ENCODE data around the gene STAT5A. TPM values are rescaled to one million over a fixed set of nuclear protein-coding genes. Genes with fewer than 3 reads are reported as not detected.

Gene STAT5A
- total and polyA plus RNA-seq, 9 of the 15 experiments (the other 6 are each of a cell fraction or from before 2014, with no cell fraction given), result 79.9 to 415 (median 196) TPM

DNA sequence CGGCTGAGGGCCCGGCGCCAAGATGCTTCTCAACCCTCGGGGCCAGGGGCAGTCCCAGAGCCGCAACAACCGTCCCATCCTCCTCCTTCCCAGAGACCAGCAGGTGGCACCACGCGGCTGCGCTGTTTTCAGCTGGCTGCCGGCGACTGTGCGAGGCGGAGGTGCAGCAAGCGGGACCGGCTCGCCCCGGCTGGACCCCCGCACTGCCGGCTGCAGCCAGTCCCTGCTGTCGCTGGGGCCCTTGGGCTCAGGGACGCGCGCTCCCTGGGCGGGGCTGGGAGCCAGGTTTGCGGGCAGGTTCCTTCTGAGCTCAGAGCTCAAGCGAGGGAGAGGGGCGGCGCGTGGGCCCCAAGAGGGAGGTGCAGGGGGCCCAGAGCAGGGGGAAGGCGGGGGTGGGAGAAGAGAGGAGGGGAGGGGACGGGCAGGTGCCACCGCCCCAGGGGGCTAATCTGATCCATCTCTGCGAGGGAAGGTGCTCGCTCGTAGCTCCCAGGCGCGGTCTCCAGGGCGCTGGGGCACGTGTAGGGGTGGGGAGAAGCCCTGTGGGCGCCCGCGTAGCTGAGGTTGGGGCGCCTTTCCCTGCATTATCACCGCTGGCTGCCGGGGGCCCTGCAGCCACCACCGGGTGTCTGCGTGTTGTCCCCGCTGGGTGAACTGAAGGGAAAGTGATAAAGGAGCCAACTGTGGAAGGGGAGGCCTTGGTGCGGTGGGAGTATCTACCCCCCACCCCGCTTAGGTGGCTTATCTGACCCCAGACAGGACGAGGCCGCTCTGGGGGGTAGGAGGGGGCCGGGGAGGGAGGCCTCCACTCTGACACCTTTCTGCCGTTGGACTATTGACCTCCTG is 24.2 kb downstream of the STAT5A start (continued):
- TF ChIP-seq, protein P1, sequence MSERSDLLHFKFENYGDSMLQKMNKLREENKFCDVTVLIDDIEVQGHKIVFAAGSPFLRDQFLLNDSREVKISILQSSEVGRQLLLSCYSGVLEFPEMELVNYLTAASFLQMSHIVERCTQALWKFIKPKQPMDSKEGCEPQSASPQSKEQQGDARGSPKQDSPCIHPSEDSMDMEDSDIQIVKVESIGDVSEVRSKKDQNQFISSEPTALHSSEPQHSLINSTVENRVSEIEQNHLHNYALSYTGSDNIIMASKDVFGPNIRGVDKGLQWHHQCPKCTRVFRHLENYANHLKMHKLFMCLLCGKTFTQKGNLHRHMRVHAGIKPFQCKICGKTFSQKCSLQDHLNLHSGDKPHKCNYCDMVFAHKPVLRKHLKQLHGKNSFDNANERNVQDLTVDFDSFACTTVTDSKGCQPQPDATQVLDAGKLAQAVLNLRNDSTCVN (CRISPR knock-in tag; IDR thresholded peaks at IDR 0.05), result no peak
- TF ChIP-seq PURB (CRISPR knock-in tag; IDR thresholded peaks at IDR 0.05; ENCODE audit: low read depth) (no peak), HMGN3 (IDR thresholded peaks at IDR 0.05; ENCODE audit: borderline replicate concordance, extremely low read depth, insufficient read length, low read depth, low read length) (peak; percentile 99), POLR2AphosphoS2 (IDR thresholded peaks at IDR 0.05; ENCODE audit: low read length) (peak; percentile 97; the same call in 1 of the 2 replicates), MAFG (tag; conservative IDR thresholded peaks at IDR 0.05) (no peak), FOXK1 (CRISPR knock-in tag; IDR thresholded peaks at IDR 0.05; ENCODE audit: borderline replicate concordance) (no peak), ZNF57 (CRISPR knock-in tag; IDR thresholded peaks at IDR 0.05) (no peak), ZNF212 (CRISPR knock-in tag; IDR thresholded peaks at IDR 0.05) (0 out of 2 replicates have a peak, but pooled peaks have one; percentile 50), RAD21 (CRISPR knock-in tag; conservative IDR thresholded peaks at IDR 0.05 in 1 of 2, IDR thresholded peaks at IDR 0.05 in 1 of 2) (peak; percentile 60 to 71), ZNF124 (CRISPR knock-in tag; IDR thresholded peaks at IDR 0.05) (no peak), RBM14 (IDR thresholded peaks at IDR 0.05; ENCODE audit: borderline replicate concordance, insufficient read depth, low read depth, low read length) (no peak), KDM2B (CRISPR knock-in tag; IDR thresholded peaks at IDR 0.05) (peak; percentile 73; the same call in 1 of the 2 replicates), DIDO1 (tag; IDR thresholded peaks at IDR 0.05; ENCODE audit: low read depth) (no peak), CXXC5 (CRISPR knock-in tag; IDR thresholded peaks at IDR 0.05) (peak; percentile 96), ZNF699 (CRISPR knock-in tag; IDR thresholded peaks at IDR 0.05; ENCODE audit: insufficient replicate concordance) (no peak), KAT7 (CRISPR knock-in tag; IDR thresholded peaks at IDR 0.05; ENCODE audit: borderline replicate concordance) (no peak)
- TF ChIP-seq, protein P2, sequence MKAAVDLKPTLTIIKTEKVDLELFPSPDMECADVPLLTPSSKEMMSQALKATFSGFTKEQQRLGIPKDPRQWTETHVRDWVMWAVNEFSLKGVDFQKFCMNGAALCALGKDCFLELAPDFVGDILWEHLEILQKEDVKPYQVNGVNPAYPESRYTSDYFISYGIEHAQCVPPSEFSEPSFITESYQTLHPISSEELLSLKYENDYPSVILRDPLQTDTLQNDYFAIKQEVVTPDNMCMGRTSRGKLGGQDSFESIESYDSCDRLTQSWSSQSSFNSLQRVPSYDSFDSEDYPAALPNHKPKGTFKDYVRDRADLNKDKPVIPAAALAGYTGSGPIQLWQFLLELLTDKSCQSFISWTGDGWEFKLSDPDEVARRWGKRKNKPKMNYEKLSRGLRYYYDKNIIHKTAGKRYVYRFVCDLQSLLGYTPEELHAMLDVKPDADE (conservative IDR thresholded peaks at IDR 0.05; ENCODE audit: control insufficient read depth, low read depth, low read length), result peak; percentile 89

All from K562 (cell line).